Endothelial cell of umbilical vein (primary cell): Measurements from ENCODE around the gene SLC44A5. TPM values are rescaled to one million over a fixed set of nuclear protein-coding genes. Genes with fewer than 3 reads are reported as not detected.

ENCODE experiments used
- BruUV-seq: library from RNA; stranded (reverse); fragments of 400-500 nt; replicated peaks from 2 replicates; lab custom pipeline; 2021; lab: Mats Ljungman, UMichigan
- CTCF ChIA-PET: fragments of 300-600, 350-600 bp; sonication (Branson Sonifier 250); formaldehyde crosslinking; loops from one replicate; lab custom pipeline; 2021; ENCODE audit warnings: antibody characterized with exemption, inconsistent platforms; lab: Charles Lee
- POLR2A ChIA-PET: fragments of 300-600, 350-600 bp; sonication (Branson Sonifier 250); formaldehyde crosslinking; loops from one replicate; lab custom pipeline; 2021; ENCODE audit warnings: antibody characterized with exemption, inconsistent platforms; lab: Charles Lee
- DNase-seq: peaks from one replicate; pipeline ENCODE4 v3.0.0-alpha.2; 2011; ENCODE audit warnings: low read depth, low spot score
- FAIRE-seq: peaks from 2 replicates; lab custom pipeline; 2011; peaks lifted over from hg19 to GRCh38; lab: Jason Lieb, UNC
- H2AFZ ChIP-seq: 2 replicates; pipeline ENCODE4 v1.6.0; 2012; ENCODE audit warnings: low read depth, low read length, control low read depth, inconsistent platforms
- H3K27ac ChIP-seq: 2 replicates; pipeline ENCODE4 v1.5.1; 2011; ENCODE audit warnings: low read depth, mild to moderate bottlenecking, control low read depth, low read length, moderate library complexity; ENCODE audit not compliant: insufficient read depth
- H3K27me3 ChIP-seq, 2 experiments: 2 replicates each; pipeline versions ENCODE4 v1.6.0 to v1.6.1; 2011; ENCODE audit warnings: low read length in 2 of 2, mixed read lengths in 1 of 2; ENCODE audit not compliant: control insufficient read depth in 2 of 2, insufficient read depth in 2 of 2
- H3K36me3 ChIP-seq, 2 experiments: 2 replicates in 1 of 2; 3 replicates in 1 of 2; pipeline ENCODE4 v1.5.1; 2011; ENCODE audit warnings: low read length in 2 of 2, mild to moderate bottlenecking in 1 of 2, moderate library complexity in 1 of 2; ENCODE audit not compliant: control insufficient read depth in 2 of 2, insufficient read depth in 2 of 2; ENCODE audit errors: extremely low read depth in 1 of 2
- H3K4me1 ChIP-seq: 3 replicates; pipeline ENCODE4 v1.5.1; 2011; ENCODE audit warnings: mild to moderate bottlenecking, low read length; ENCODE audit not compliant: control insufficient read depth, insufficient read depth; ENCODE audit errors: extremely low read depth
- H3K4me2 ChIP-seq: 2 replicates; pipeline ENCODE4 v1.6.1; 2011; ENCODE audit warnings: low read length, control low read depth, mixed read lengths; ENCODE audit not compliant: insufficient read depth
- H3K4me3 ChIP-seq, 3 experiments: fragments of 200-600 bp in 1 of 3; sonication (generic), shearing (Covaris generic) in 1 of 3; replicated peaks in 1 of 3; 2 replicates each; pipeline ENCODE4 v1.5.1; 2011 to 2016; ENCODE audit warnings: control low read depth in 3 of 3, low read length in 3 of 3, mild to moderate bottlenecking in 2 of 3, inconsistent platforms in 1 of 3, low read depth in 1 of 3, moderate library complexity in 1 of 3; ENCODE audit not compliant: insufficient read depth in 1 of 3
- H3K79me2 ChIP-seq: 2 replicates; pipeline ENCODE4 v1.6.0; 2012; ENCODE audit warnings: low read length, inconsistent platforms; ENCODE audit not compliant: control insufficient read depth, insufficient read depth
- H3K9ac ChIP-seq: replicated peaks from 2 replicates; pipeline ENCODE3; 2011; ENCODE audit warnings: low read length, control low read depth; ENCODE audit not compliant: insufficient read depth; ENCODE audit errors: extremely low read depth
- H3K9me1 ChIP-seq: replicated peaks from 3 replicates; pipeline ENCODE4 v1.6.0; 2011; ENCODE audit warnings: mild to moderate bottlenecking, low read length; ENCODE audit not compliant: control insufficient read depth, insufficient read depth; ENCODE audit errors: extremely low read depth
- H3K9me3 ChIP-seq: replicated peaks from 2 replicates; pipeline ENCODE4 v1.5.1; 2012; ENCODE audit warnings: low read length, inconsistent platforms; ENCODE audit not compliant: control insufficient read depth, insufficient read depth
- H4K20me1 ChIP-seq: replicated peaks from 2 replicates; pipeline ENCODE3; 2011; ENCODE audit warnings: mild to moderate bottlenecking, low read length; ENCODE audit not compliant: control insufficient read depth, insufficient read depth; ENCODE audit errors: extremely low read depth
- CTCF ChIP-seq, 2 donors: IDR thresholded peaks; 1 replicate in 1 of 2; 2 replicates in 1 of 2; pipeline ENCODE4 v1.5.1; 2011; ENCODE audit warnings: low read length in 2 of 2, mild to moderate bottlenecking in 2 of 2, moderate library complexity in 2 of 2, control low read depth in 1 of 2, inconsistent platforms in 1 of 2, low read depth in 1 of 2; ENCODE audit not compliant: insufficient read depth in 1 of 2; ENCODE audit errors: extremely low read depth in 1 of 2
- EZH2 ChIP-seq: IDR thresholded peaks from 2 replicates; pipeline ENCODE4 v1.6.1; 2012; ENCODE audit warnings: borderline replicate concordance, low read depth, mild to moderate bottlenecking, moderate library complexity, low read length, inconsistent platforms; ENCODE audit not compliant: severe bottlenecking
- FOS ChIP-seq: IDR thresholded peaks from 2 replicates; pipeline ENCODE4 v1.6.1; 2011; ENCODE audit warnings: mild to moderate bottlenecking, low read length, moderate library complexity, borderline replicate concordance; ENCODE audit not compliant: insufficient read depth
- GATA2 ChIP-seq: IDR thresholded peaks from 2 replicates; pipeline ENCODE4 v1.7.0; 2011; ENCODE audit warnings: low read depth, mild to moderate bottlenecking, moderate library complexity, mixed read lengths, low read length; ENCODE audit not compliant: insufficient read length, insufficient read depth
- JUN ChIP-seq: IDR thresholded peaks from 2 replicates; pipeline ENCODE4 v1.6.1; 2011; ENCODE audit warnings: borderline replicate concordance, low read depth; ENCODE audit not compliant: insufficient read length, insufficient read depth
- MYC ChIP-seq: IDR thresholded peaks from one replicate; pipeline ENCODE4 v1.6.1; 2011; ENCODE audit warnings: mild to moderate bottlenecking, low read depth, low read length
- POLR2A ChIP-seq: IDR thresholded peaks from 2 replicates; pipeline ENCODE4 v1.6.1; 2012; ENCODE audit warnings: low read depth, mild to moderate bottlenecking, control low read depth, low read length
- POLR2AphosphoS5 ChIP-seq: IDR thresholded peaks from 2 replicates; pipeline ENCODE4 v1.6.1; 2012; ENCODE audit warnings: low read depth, mild to moderate bottlenecking, control low read depth, low read length, moderate library complexity; ENCODE audit not compliant: insufficient read depth
- dilution Hi-C: fragments of 300-500 bp; cut with MboI; formaldehyde crosslinking; loops from one replicate; pipeline ENCODE4 v1.15.0; 2019; ENCODE audit warnings: low sequenced_read_pairs; ENCODE audit not compliant: extremely low pct_ligation_motif_present
- intact Hi-C: fragments of 100-400 bp; cut with micrococcal nuclease; formaldehyde crosslinking; loops from one replicate; pipeline ENCODE4 v1.10.0; 2022
- polyA plus RNA-seq, 4 experiments: library from polyadenylated mRNA; depleted of rRNA in 3 of 4; stranded (reverse) in 3 of 4; unstranded in 1 of 4; fragments of >200 nt; gene quantifications; 2 replicates each; pipeline versions ENCODE4 v1.2.1 to v1.2.3, GENCODE V29; 2011 to 2012; ENCODE audit warnings: missing spikeins in 1 of 4
- total RNA-seq: library from RNA; stranded (reverse); gene quantifications from 2 replicates; pipeline ENCODE4 v1.2.3, GENCODE V29; 2021
- TF ChIP-seq, protein P1 (sequence below): IDR thresholded peaks from 2 replicates; pipeline ENCODE4 v1.6.1; 2011; ENCODE audit not compliant: insufficient read depth, insufficient read length

The SLC44A5 gene
- total and polyA plus RNA-seq, 2 donors (not counting 3 experiments of a cell fraction or from before 2014, with no cell fraction given): 1.6 to 3.2 TPM

DNA sequence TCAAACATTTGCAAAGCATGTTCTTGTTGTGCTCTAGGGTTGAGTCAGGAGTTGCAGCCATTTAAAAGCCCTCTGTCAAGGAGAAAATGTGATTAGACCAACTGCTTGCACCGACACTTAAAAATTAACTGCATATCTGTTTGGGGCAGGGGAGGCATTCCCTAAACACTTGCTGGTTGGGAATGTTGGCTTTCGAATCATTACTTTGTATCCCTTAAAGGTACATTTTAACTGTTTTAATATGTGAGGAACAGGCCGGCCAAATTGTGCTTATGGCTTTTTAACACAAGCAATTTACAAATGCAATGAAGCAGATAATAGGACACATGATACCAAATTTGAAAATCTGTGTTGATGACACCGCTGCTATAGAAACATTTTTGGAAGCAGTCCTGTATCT, 317.6 kb downstream of the SLC44A5 start:
- BruUV-seq: no TSS peak
- no peaks in the 10 kb centered on the region for H3K79me2 ChIP-seq
- ChIA-PET POLR2A (no interaction called here), CTCF (no interaction called here)
- intact Hi-C loops: no loop called here
- H3K9me1 ChIP-seq: no peaks in the 10 kb centered on the region
- FAIRE-seq (no peak), DNase-seq (no peak)
- no peaks in the 10 kb centered on the region for H3K27me3 ChIP-seq
- dilution Hi-C loops: no loop called here
- H4K20me1 ChIP-seq: no peaks in the 10 kb centered on the region
- no peaks in the 10 kb centered on the region for H3K4me1 ChIP-seq
- H2AFZ ChIP-seq: no peak overlapping the region
- TF ChIP-seq POLR2A (no peak), GATA2 (no peak), FOS (no peak), POLR2AphosphoS5 (no peak), CTCF (IDR thresholded peaks at IDR 0.05; ENCODE audit: extremely low read depth in 1 of 2, insufficient read depth in 1 of 2, low read depth in 1 of 2, low read length in 2 of 2) (no peak), JUN (no peak), MYC (no peak), EZH2 (no peak)
- TF ChIP-seq, protein P1, sequence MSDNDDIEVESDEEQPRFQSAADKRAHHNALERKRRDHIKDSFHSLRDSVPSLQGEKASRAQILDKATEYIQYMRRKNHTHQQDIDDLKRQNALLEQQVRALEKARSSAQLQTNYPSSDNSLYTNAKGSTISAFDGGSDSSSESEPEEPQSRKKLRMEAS: no peak
- no peaks in the 10 kb centered on the region for H3K36me3 ChIP-seq
- H3K9me3 ChIP-seq: no peaks in the 10 kb centered on the region
- H3K9ac ChIP-seq: no peak overlapping the region
- no peak overlapping the region for H3K4me3 ChIP-seq
- no peak overlapping the region for H3K4me2 ChIP-seq
- H3K27ac ChIP-seq: no peak overlapping the region
